ACC112 (cell line): ENCODE measurements around the gene MAGI2.

Experiments
- H2AFZ ChIP-seq: fragments of 200-600 bp; sonication (generic); one replicate; pipeline ENCODE4 v1.6.0; 2017; ENCODE audit warnings: antibody characterized with exemption, low read length; ENCODE audit not compliant: unreplicated experiment
- H3K27ac ChIP-seq: fragments of 200-600 bp; sonication (generic); 2 replicates; pipeline ENCODE4 v1.5.1; 2014; ENCODE audit warnings: low read depth, mild to moderate bottlenecking, antibody characterized with exemption, low read length, moderate library complexity
- H3K27me3 ChIP-seq: fragments of 200-600 bp; sonication (generic); 2 replicates; pipeline ENCODE4 v1.6.1; 2014; ENCODE audit warnings: mild to moderate bottlenecking, antibody characterized with exemption, low read length, moderate library complexity, mixed read lengths; ENCODE audit not compliant: insufficient read depth
- H3K36me3 ChIP-seq: fragments of 200-600 bp; sonication (generic); 2 replicates; pipeline ENCODE4 v1.6.1; 2016; ENCODE audit warnings: mild to moderate bottlenecking, antibody characterized with exemption, low read length, moderate library complexity, mixed read lengths; ENCODE audit not compliant: insufficient read depth
- H3K4me1 ChIP-seq: fragments of 200-600 bp; sonication (generic); one replicate; pipeline ENCODE4 v1.6.1; 2016; ENCODE audit warnings: low read length, mixed read lengths; ENCODE audit not compliant: insufficient read depth, unreplicated experiment, control insufficient read depth
- H3K4me3 ChIP-seq: fragments of 200-600 bp; sonication (generic); 2 replicates; pipeline ENCODE4 v1.5.1; 2014; ENCODE audit warnings: mild to moderate bottlenecking, low read depth, low read length
- H3K79me2 ChIP-seq: fragments of 200-600 bp; sonication (generic); one replicate; pipeline ENCODE4 v1.6.0; 2016; ENCODE audit warnings: low read length; ENCODE audit not compliant: control insufficient read depth, unreplicated experiment, insufficient read depth

Gene MAGI2

GRCh38 chr7:78172267-78172757 is 1281.2 kb downstream of the MAGI2 start:
- no peaks in the 10 kb centered on the region for H3K27me3 ChIP-seq

GRCh38 chr7:78171398-78171797 is 1282.1 kb downstream of the MAGI2 start:
- no peak overlapping the region for H2AFZ ChIP-seq
- no peak overlapping the region for H3K4me3 ChIP-seq
- no peaks in the 10 kb centered on the region for H3K27me3 ChIP-seq
- no peaks in the 10 kb centered on the region for H3K36me3 ChIP-seq
- H3K79me2 ChIP-seq, result no peaks in the 10 kb centered on the region
- H3K4me1 ChIP-seq, result no peaks in the 10 kb centered on the region
- H3K27ac ChIP-seq, result no peak overlapping the region

More at GRCh38 chr7:78172267-78172757, 1281.2 kb downstream of the MAGI2 start:
- no peaks in the 10 kb centered on the region for H3K79me2 ChIP-seq
- no peak overlapping the region for H3K4me3 ChIP-seq
- H3K4me1 ChIP-seq, result no peaks in the 10 kb centered on the region
- no peaks in the 10 kb centered on the region for H3K36me3 ChIP-seq
- H2AFZ ChIP-seq, result no peak overlapping the region
- no peak overlapping the region for H3K27ac ChIP-seq

DNA sequence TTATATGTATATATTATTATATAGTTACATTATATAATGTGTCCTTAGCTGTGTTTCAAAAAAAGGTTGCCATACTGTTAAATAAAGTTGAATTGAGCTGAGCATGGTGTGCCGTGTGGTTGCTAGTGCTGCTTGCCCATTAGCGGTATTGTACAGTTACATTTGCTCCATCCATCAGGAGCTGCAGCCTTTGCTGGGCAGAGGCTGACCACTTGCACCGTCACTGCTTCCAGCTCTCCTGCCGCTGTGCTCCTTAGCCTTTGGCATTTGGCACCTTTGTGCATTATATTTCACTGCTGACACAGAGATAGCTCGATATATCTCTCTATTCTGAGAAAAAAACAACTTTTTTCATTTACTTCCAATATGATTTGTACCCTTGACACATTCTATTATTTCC is 1282.7 kb downstream of the MAGI2 start:
- Histone ChIP-seq H3K79me2 (no peaks in the 10 kb centered on the region), H3K27me3 (no peaks in the 10 kb centered on the region), H3K36me3 (no peaks in the 10 kb centered on the region), H3K27ac (no peak overlapping the region), H3K4me3 (no peak overlapping the region), H3K4me1 (no peaks in the 10 kb centered on the region), H2AFZ (no peak overlapping the region)

DNA sequence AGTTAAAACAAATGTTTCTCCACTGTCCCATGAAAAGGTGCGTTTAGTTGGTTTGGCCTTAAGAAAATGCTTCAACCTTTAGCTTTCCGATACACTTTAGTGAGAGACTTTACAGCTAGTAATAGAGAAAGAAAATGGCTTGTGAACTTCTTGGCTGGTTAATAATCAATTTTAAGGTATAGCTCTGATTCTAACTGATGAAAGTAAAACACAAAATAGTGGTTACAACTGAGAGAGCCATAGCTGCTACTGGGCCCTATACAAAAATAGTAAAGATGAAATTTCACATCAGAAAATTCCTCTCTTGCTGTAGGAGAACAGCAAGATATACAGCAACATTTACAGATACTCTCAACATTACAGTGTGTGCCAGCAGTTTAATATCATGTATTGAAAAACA is 1283.5 kb downstream of the MAGI2 start:
- Histone ChIP-seq H3K4me3 (no peak overlapping the region), H3K79me2 (no peaks in the 10 kb centered on the region), H2AFZ (no peak overlapping the region), H3K27me3 (no peaks in the 10 kb centered on the region), H3K36me3 (no peaks in the 10 kb centered on the region), H3K27ac (no peak overlapping the region), H3K4me1 (no peaks in the 10 kb centered on the region)

DNA sequence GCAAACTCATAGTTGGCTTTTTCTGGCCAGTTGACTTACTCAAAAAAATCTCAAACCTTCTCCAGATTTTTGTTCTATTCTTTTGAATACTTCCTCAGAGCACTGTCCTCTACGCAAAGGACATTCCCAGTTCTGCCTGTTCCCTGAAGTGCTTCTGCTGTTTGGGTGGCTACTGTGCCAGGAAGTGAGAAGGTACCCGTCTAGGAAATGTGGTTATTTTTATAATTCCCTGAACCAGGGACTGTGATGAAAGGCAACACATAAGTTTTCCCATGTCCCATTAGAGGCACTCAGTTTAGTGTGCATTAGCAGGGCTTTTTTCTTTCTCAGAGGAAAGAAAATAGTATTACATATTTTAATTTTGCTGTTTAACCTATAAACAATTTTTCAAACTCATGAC is 1284.6 kb downstream of the MAGI2 start:
- Histone ChIP-seq H3K36me3 (no peaks in the 10 kb centered on the region), H3K79me2 (no peaks in the 10 kb centered on the region), H3K27me3 (no peaks in the 10 kb centered on the region), H2AFZ (no peak overlapping the region), H3K27ac (no peak overlapping the region), H3K4me1 (no peaks in the 10 kb centered on the region), H3K4me3 (no peak overlapping the region)

DNA sequence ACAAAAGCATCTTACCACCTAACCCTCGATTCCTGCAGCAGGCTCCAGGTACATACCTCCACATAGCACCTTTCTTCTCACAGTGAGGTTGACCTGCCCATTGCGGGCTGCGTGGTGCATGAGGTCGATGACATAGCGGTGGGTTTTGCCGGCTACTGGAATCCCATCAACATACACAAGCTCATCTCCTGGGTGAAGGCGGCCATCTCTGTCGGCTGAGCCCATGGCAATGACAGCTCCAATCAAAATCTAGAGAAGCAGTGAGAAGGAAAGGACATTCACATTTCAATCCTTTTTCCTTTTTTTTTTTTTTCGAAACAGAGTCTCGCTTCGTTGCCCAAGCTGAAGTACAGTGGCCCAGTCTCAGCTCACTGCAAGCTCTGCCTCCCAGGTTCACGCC is 1285.6 kb downstream of the MAGI2 start:
- no peaks in the 10 kb centered on the region for H3K4me1 ChIP-seq
- H3K4me3 ChIP-seq, result no peak overlapping the region
- H3K36me3 ChIP-seq, result no peaks in the 10 kb centered on the region
- H3K79me2 ChIP-seq, result no peaks in the 10 kb centered on the region
- H3K27ac ChIP-seq, result no peak overlapping the region
- no peaks in the 10 kb centered on the region for H3K27me3 ChIP-seq
- no peak overlapping the region for H2AFZ ChIP-seq

DNA sequence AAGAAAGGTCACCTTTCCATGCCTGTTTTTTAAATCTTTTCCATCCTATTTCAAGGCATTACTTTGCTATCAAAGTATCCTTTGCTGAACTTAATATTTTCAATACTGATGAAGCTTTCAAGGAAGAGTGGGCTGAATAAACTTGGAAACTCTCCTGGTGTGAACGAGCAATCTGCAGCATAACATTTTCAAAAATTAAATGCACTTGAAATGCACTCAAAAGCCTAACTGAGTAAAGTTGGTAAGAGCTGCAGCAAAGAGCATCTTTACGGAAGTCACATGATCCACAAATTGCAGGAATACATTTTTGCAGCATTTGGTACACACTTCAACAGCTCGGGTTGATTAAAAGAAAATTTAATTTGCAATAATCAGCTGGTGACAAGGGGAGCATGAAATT is 1287.6 kb downstream of the MAGI2 start:
- no peaks in the 10 kb centered on the region for H3K79me2 ChIP-seq
- no peak overlapping the region for H2AFZ ChIP-seq
- H3K27me3 ChIP-seq, result no peaks in the 10 kb centered on the region
- H3K27ac ChIP-seq, result no peak overlapping the region
- H3K36me3 ChIP-seq, result no peaks in the 10 kb centered on the region
- no peaks in the 10 kb centered on the region for H3K4me1 ChIP-seq
- H3K4me3 ChIP-seq, result no peak overlapping the region

DNA sequence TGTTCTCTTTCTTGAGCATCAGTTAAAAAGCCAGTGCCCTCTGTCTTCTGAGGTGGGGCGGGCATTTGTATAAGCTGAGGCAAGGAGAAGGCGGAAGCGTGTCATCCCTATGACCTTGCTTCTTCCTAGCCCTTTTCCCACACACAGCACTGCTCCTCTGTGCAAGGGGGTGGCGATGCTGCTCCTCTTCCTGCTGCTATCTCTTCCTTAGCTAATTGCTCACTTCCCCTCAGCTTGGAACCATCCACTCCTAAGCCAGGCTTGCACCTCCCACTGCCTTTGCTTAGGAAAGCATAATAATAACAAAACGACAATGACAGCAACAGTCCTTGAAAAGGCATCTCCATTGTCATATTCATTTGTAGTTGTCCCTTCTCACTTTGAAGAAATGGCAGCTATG is 1288.0 kb downstream of the MAGI2 start:
- no peaks in the 10 kb centered on the region for H3K79me2 ChIP-seq
- H3K4me1 ChIP-seq, result no peaks in the 10 kb centered on the region
- H2AFZ ChIP-seq, result no peak overlapping the region
- no peaks in the 10 kb centered on the region for H3K36me3 ChIP-seq
- no peak overlapping the region for H3K27ac ChIP-seq
- H3K27me3 ChIP-seq, result no peaks in the 10 kb centered on the region
- H3K4me3 ChIP-seq, result no peak overlapping the region

- Histone ChIP-seq H3K27me3 (no peaks in the 10 kb centered on the region), H3K4me1 (no peaks in the 10 kb centered on the region), H3K79me2 (no peaks in the 10 kb centered on the region), H3K27ac (no peak overlapping the region), H3K4me3 (no peak overlapping the region), H3K36me3 (no peaks in the 10 kb centered on the region), H2AFZ (no peak overlapping the region)
Measured at GRCh38 chr7:78164459-78164858, 1289.0 kb downstream of the MAGI2 start.

DNA sequence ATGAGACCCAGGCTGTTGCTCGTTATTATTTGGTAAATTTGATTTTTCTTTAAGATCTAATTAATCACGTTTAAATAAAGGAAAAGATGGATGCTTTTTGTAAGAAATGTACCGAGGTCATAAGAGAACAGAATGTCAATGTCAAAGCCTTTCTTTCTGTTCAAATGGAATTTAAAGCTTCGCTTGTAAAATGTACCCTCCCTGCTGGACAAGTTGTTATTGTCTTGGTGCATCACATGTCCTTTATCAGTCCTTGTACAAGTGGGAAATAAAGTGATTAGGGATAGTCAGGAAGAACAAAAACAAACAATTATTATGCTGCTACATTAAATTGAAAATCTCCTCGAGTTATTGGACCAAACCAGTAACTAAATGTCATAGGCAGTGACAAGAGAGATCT is 1291.7 kb downstream of the MAGI2 start:
- no peaks in the 10 kb centered on the region for H3K4me1 ChIP-seq
- H3K27ac ChIP-seq, result no peak overlapping the region
- no peak overlapping the region for H2AFZ ChIP-seq
- no peaks in the 10 kb centered on the region for H3K36me3 ChIP-seq
- H3K79me2 ChIP-seq, result no peaks in the 10 kb centered on the region
- H3K27me3 ChIP-seq, result no peaks in the 10 kb centered on the region
- H3K4me3 ChIP-seq, result no peak overlapping the region

DNA sequence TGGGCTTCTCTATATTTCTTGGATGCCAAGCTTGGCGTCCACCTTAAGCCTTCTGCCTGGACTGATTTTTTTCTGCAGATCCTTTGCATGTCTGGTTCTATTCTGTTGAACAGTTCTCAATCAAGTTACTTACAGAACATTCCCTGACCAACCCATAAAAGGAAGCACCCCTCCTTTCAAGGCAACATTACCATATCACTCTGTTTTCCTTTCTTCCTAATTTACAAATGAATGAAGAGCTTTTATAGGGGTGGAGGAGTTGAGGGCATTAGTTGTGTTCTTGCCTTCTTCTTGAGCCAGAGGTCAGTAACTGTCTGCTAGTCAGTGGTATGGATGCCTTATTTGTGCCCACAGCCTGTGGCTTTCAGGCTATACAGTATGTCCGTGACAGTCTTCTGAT is 1293.9 kb downstream of the MAGI2 start:
- no peaks in the 10 kb centered on the region for H3K79me2 ChIP-seq
- no peaks in the 10 kb centered on the region for H3K27me3 ChIP-seq
- no peaks in the 10 kb centered on the region for H3K4me1 ChIP-seq
- H3K27ac ChIP-seq, result no peak overlapping the region
- H3K4me3 ChIP-seq, result no peak overlapping the region
- no peak overlapping the region for H2AFZ ChIP-seq
- no peaks in the 10 kb centered on the region for H3K36me3 ChIP-seq
